Activated T-helper 9 cell treated with anti-CD3 and anti-CD28 coated beads, Interleukin-2, amount 50 U/mL, for 16 hours (primary cell): ENCODE measurements around the gene ETS1.

ENCODE experiments used
- DNase-seq: peaks from one replicate; pipeline ENCODE4 v3.0.0-alpha.2; 2020; ENCODE audit warnings: low read depth

The ETS1 gene, protein sequence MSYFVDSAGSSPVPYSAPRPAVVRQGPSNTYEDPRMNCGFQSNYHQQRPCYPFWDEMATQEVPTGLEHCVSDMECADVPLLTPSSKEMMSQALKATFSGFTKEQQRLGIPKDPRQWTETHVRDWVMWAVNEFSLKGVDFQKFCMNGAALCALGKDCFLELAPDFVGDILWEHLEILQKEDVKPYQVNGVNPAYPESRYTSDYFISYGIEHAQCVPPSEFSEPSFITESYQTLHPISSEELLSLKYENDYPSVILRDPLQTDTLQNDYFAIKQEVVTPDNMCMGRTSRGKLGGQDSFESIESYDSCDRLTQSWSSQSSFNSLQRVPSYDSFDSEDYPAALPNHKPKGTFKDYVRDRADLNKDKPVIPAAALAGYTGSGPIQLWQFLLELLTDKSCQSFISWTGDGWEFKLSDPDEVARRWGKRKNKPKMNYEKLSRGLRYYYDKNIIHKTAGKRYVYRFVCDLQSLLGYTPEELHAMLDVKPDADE

DNA sequence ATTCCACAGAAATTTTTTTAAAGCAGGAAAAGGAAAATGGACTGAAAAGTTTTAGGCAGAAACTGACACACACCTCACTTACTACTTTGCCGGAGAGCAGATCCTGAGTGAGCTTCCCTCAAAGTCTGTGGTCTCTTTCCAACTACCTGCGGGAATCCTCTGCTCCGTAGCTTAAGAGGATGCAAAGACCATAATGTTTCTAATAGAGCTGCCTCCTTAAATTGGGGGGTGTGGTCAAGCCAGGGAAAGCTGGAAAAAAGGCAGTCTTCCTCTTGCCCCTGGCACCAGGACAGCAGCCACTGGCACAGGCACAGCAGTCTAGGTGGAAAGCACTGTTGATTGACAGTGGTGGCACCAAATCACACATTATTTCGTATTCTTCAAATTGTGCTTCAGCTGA, at the start of gene ETS1:
TSS of gene ETS1 (minus strand) at position 144 of the 400 bp plus-strand sequence. CDS start 14,428 bp downstream, outside the sequence.
- DNase-seq = no peak

DNA sequence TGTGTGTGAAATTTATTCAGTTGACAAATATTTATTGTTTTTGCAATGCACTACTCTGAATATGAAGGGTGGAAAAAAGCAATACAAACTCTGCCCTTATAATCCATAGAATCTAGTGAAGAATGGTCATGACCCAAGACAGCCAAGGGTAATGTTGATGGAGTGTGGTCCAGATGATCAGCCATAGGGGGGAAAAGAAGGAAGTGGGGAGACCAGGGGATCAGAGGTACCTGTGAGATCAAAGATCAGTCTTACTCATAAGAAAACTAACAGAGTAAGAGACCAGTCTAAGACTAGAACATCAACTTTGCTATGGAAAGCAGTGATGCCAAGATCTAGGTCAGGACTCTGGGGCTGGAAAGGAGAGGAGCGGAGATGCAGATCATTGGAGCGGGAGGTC, 47.0 kb upstream of the ETS1 start:
- no peak for DNase-seq

DNA sequence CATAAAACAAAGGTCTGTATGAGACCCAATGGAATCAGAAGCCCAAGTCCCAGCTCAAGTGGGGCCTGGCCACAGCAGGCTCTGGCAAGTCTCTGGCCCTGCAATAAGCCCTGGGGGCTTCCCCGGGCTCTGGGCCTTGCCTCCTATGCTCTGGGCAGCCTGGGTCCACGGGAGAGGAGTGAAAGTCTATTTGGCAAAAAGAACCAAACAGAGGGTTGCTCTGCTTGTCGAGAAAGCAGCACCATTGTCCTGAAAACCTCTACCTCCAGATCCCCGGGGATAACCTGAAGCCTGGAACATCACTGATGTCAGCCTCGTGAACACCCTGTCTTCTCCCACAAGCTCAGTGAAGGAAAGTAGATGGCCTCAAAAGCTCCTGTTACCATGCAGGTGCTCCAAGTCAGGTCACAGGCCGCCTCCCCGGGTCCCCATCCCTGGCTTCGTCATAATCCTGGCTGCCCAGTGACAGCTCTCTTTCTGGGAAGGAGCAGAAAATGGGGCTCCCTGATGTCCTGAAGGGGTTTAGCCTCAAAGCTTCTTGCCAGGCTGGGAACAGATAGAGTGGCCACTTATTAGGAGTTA, 46.1 kb upstream of the ETS1 start:
- DNase-seq = no peak

DNA sequence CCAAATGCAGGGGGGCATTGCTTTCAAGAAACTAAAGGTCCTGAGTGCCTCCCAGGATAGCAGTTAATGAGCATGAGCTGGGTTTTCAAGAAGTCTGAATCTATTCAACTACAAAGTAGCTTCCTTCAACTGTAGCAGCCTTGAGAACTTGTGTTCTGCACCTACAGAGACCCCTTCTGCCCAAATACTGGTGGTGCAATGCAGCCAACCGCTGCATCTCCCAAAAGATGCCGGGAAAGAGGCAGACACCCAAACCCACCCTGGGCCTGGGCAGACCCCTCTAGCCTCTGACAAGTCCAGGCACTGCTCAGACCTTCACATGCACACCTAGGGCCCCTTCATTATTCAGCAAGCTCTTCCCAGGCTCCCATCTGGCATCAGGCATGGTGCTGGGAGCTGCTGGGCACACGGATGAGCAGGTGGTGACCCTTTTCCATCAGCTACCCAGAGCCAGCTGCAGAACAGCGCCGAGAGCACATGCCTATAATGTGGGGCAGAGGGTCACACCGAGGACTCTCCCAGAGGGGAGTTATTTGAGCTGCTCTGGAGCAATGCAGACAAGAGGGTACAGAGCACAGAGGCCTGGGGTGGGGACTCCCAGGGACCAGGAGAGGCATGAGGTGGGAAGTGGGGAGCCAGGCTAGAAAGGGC, 44.9 kb upstream of the ETS1 start:
- no peak for DNase-seq

DNA sequence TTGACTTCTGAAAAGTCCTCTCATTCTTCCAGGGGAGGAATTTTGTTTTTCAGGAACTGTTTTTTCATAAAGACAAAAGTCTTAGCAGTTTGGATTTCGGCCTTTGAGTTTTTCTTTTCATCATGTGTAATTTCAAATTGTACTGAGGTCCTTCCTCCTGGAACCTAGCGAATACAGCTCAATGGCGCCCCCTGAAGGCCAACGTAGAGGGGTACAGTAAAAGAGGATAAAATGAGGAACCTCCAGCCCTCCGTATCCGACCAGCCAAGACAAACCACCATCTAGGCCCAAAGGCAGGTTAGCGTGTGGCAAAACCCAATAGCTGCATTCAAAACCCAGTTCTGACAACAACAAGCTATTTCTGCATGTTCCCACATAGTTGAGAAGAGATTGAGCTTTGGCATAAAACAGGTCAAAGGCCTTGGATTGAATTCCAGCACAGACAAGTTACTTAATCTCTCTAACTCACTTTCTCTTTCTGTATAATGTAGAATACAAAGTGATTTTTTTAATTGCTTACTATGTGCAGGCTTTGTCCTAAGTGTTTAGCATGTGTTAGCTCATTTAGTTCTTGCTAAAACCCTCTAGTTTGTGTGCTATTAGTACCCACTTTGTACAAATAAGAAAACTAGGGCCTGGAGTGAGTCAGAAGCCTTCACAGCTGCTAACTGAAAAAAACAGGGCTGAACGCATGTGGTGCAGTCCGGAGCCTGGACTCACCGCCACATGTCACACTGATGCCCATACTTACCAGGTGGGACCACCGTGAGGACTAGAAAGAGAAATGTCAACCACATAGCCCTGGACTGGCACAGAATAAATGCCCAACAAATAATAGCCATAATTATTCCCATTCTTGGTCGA, 43.2 kb upstream of the ETS1 start:
- peak; percentile 85 for DNase-seq

DNA sequence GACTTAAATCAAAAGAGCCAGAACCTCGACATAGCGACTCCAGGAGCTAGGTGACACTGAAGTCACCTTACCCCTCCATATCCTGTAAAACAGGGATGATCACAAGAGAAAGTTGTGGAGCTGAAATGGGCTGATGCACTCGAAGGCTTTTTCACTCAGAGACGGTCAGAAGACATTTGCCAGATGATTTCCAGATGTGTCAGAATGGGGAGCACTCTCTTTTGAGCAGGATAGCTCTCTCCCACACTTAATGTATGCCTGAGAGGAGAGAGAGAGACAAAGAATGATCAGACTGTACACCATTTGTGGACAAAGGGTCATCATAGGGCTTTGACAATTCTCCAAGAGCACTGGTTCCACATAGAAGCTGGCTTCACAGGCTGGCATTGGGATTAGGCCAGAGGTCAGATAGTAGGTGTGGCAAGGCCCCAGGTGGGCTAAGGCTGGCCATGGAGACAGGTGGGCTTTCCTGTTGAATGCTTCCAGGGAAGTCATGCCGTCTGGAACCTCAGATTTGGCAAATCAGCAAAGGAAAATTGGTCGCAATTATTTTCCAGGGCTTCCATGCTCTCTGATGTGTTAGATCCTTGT, 42.3 kb upstream of the ETS1 start:
- DNase-seq = no peak

DNA sequence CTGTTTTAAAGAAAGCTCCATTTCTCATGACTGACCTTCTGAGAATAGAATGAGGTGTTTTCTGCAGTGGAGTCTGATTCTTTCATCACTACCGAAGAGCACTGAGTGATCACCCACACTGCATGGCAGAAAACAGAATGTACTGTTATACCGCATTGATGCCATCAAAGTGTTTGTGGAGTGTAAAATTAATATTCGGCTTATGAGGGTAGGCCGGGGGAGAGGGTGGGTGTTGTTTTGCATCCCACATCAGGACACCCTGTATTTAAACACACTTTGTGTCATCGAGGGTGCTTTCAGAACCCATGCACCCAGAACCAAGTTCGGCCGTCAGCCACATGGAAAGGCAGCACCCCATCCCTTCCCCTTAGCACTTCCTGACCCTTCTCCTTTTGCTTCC, 41.3 kb upstream of the ETS1 start:
- no peak for DNase-seq

DNA sequence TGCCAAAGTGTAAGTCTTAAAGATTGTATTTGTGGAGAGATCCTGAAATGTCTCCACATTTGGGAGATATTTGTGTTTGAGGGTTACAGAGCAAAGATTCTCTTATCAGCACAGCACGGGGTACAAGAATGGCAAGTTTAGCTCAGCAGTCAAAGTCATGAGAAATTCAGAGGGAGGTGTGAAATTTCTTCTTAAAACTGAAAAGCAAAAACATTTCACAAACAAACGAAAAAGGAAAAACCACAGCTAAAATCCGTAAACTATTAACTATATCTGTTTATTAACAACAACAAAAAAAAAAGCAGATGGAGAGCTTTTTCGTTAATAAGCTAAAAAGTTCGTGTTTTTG, 40.9 kb upstream of the ETS1 start:
- DNase-seq = no peak

DNA sequence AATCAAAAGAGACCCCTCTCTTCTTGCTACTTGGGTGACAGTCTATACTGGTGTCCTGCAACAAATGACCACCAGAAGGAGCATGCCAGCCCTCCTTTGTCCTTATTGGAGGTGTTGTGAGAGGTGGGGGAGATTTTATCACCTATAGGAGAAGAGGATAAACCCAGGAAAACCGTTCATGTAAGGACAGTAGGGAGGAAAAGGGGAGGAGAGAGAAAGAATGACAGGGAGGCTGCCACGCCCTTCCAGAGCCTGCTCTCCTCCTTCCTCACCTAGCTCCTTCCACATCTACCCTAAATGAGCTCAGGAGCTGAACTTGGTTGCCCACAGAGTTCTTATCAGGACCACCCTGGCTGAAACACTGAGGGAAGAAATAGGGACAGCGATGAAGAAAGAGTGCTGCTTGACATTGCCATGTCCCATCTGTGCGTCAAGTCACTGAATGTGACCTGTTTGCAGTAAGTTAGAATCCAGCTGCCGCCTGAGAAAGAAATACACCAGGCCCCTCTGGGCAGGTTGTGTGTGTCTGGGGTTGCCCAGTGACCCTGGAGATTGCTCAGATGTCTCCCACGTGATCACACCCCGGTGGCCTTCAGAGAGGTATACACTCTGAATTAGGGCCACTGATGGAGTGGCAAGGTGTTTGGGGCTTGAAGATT, 40.4 kb upstream of the ETS1 start:
- DNase-seq = no peak

DNA sequence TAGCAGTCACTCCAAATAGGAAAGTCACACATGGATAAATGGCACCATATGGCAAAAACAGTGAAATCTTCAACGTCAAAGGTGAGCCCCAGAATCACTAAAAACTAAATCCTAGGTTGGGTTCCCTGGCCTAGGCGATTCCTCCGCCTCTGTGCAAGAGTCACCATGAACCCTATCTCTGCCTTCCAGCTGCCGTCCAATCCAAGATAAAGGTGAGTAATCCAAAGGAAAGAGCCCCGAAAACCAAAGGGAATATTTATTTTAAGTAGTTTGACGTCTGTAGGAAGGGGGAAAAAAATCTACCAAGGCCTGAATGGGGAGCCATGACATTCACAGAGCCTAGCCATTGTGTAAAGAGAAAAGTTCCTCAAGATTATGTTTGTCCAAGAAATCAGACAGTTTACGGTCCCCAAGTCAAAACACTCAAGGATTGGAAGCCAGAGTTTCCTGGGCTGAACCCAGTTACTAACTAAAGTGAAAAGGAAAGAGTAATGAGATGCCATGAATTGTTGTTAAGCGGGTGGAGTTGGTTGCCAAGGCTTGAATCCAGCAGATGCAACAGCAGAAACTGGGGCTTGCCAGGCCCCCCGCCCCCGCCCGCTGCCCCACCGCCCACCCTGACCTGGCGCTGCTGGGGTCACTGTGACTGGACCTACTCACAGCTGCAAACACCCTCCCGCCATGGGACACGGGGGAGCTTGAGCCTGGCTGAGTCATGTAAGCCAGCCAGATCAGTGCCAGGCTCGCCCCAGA, 39.7 kb upstream of the ETS1 start:
- DNase-seq = no peak

DNA sequence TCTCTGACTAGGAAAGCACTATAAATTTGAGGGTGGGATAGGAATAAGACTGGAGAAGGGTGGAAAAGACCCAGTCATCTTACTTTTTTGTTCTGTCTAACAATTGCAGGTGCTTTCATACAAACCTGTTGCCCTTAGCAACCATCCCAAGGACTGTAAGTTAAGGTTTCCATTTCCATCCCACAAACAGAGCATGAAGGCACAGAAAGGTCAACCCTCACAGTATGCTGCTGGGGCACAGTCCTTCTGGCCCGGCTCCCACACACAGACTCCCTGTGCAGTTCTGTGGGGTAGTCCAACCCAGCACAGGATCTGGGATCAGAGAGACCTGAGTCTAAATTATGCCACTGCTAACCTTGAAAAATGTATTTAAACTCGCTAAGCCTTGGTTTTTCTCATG, 38.4 kb upstream of the ETS1 start:
- DNase-seq = no peak

DNA sequence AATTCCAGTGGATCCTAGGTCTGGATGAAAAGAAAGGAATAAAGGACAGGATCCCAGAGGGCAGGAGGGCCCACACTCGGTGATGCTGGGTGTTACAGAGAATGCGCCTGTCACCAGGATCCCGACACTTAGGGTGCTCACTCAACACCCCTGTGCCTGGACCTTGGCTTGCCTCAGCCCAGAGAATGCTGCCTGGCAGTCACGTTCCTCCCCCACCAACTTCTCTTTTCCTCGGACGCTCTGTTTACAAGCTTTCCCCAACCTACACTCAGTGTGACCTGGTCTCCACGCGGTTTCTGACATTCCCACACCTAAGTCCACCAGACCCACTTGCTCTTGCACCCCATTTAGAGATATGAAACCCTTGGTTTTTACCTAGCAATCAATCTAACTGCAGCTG, 38.0 kb upstream of the ETS1 start:
- DNase-seq = no peak

DNA sequence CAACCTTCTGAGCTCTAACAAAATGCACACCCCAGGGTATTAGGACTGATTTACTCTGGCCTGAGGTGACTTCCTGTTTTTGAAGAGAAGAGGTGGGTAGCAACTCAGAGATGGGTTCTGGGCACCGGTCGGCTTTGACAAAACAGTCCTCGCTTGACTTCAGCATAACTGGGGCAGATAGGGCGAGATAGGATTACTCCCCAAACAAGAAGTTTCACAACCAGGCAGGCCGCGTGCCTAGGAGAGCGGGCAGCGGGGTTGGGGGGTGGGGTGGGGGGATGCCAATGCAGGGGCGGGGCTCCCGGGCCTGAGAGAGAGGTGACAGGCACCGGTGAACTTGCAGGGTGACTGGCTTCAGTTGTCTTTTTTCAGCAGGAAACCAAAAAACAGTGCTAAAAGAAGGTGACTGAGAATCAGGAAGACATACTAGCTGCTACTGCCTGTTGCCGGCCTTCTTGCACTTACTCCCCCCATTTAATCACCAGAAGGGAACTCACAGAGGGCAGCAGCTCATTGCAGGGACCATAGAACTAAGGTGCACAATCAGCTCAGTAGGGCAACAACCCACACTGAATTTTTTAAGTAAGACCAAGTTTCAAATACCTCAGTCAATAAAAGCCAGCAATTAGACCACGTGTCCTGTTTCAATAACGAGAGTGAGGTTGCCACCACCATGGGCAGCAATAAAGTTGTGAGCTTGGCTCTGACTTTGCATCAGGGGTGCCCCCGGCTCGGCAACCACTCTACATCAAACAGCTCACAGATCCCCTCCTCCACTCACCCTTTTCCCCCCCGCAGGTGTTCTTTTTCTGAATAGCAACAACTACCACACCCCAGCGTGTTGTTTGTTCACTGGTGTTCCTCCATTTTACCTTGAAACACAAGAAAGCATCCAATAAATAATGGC, 37.2 kb upstream of the ETS1 start:
- DNase-seq = peak; percentile 30

DNA sequence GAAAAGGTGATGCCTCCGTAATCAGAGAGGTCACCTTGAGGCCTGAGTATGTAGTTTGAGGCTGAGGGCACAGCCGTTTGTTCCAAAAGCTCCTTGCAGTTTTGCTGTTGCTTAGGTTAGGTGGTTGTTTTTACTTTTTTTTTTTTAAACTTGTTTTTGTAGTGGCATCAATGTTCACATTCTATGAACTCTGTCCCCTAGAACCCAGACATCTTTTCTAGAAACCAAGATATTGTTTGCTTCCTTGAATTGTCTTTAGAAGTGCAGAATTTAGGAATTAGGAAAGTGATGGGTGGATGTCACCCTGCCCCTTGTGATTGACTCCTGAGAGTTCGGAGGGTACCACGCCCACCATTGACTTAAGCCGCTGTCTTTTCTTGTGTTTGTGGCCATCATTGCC, 35.7 kb upstream of the ETS1 start:
- DNase-seq = no peak

DNA sequence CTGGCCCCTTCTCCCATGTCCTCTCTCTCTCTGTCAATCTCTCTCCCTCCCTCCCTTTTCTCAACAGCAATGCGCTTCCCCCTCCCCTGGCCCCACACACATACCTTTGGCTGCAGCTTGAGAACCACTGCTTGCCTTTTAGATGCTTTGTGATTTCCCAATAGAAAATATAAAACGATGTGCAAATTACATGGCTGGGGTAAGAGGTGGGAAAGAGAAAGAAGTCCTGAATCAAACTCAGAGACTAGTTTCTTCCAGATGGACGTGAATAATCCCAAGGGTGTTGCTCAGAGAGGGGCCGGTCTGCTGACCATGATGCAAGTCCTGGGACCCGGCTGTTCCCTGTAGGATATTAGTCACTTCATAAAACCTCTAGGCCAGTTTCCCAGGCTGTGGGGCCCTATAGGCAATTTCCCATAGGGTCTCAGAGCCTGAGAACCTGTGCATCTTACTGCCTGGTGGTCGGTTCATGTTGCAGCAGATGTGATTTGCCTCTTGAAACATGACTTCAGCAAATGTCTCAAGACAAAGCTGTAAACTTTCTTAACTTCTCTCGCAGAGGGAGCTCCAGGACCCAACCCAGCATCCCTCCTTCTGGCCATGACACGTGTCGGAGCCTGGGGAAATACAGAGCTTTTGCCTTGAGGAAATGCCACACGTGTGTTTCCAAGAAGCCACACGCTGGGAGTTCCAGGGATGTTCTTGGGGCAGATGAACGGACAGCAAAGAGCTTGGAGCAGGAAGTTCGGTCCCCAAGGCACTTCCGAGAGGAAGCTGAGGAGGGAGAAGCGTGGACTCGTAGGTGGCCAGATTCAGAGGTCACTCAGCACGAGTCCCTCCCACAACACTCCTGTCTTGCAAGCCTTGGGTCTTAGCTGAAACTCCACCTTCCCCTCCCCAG, 34.5 kb upstream of the ETS1 start:
- DNase-seq = no peak

DNA sequence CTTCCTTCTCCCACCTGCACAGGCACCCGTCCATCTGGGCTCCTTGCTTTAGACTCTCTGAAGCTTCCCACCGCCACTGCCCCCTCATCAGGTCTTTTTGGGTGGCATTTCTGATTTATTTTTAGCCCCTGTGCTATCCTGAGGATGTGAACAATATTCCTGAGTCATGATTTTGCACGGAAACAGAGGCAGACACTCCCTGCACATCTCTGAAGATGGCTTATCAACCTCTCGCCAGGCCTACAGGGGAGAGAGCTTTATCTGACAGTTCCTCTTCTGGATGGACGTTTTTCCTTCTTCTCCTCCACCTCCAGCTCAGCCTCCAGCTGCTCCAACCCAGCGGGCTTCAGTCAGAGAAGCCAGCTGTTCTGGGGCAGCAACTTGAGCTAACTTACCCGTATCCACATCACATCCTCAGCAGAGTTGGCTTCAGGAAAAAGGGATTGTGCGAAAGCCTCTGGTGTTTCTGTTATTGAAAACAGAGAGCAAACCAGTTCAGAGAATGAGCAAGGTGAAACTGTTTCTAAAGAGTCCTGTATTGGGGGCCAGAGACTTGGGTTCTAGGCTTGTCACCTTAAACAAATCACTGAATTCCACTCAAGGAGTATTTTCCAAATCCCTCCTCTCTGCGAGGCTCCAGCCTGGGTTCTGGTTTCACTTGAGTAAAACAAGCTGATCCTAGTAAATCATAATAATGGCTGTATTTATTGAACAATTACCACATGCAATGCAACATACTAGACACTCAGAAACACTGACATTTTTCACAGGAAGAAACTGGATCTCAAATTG, 33.1 kb upstream of the ETS1 start:
- DNase-seq = no peak

DNA sequence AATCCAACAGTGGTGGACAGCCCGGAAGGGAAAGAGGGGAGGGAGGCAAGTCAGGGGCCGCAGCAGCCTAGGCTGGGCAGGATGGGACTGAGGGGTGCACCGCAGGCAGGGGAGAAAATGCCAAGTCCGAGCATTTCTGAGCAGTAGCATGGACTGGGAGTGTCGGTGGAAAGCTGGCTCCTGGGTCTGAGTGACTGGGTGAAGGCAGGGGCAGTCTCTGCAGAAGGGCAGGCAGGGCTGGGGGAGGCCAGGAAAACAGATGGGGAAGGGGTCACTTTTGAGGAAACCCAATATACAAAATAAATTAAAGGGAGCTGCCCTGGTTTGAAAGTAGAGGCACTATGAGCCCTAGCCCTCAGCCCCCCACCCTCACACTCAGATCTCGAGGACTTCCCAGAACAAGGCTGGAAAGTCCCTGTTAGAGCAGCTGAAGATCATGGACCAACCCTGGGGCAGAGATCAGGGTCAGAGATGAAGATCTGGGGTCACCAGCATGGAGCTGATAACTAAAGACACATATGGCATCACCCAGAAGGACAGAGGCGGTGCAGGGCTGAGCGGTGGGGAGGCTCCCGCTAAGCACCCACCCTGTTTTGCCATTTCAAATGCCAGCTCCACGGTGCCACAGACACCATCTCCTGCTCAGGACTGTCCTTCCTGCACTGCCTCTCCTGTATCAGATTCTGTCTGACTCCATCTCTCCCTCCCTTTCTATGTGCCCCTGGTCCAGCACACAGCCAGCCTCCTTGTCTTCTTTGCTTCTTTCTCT, 32.4 kb upstream of the ETS1 start:
- no peak for DNase-seq
